Stomach (tissue), 4 donors: Measurements from ENCODE around the gene CYP26A1.

ENCODE experiments used
- EP300 ChIP-seq: sonication (generic); formaldehyde crosslinking; IDR thresholded peaks from one replicate; pipeline ENCODE4 v1.6.1; 2017; ENCODE audit warnings: antibody characterized with exemption
- POLR2A ChIP-seq, 4 donors: fragments of 450-650 bp; IDR thresholded peaks; one replicate each; pipeline ENCODE4 v1.6.1; 2016; ENCODE audit warnings: antibody characterized with exemption in 4 of 4, control low read depth in 2 of 4, mild to moderate bottlenecking in 1 of 4, moderate library complexity in 1 of 4
- POLR2AphosphoS5 ChIP-seq, 3 donors: sonication (generic); formaldehyde crosslinking; IDR thresholded peaks; one replicate each; pipeline ENCODE4 v1.6.1; 2016; ENCODE audit warnings: antibody characterized with exemption in 3 of 3
- TF ChIP-seq, protein P1 (sequence below), 7 experiments: fragments of 450-650 bp in 4 of 7; fragments of 200-600 bp in 3 of 7; sonication (generic) in 3 of 7; IDR thresholded peaks; one replicate each; pipeline ENCODE4 v1.5.1; 2016 to 2019; ENCODE audit warnings: antibody characterized with exemption in 7 of 7, control low read depth in 2 of 7, mild to moderate bottlenecking in 1 of 7

- TF ChIP-seq, protein P1, sequence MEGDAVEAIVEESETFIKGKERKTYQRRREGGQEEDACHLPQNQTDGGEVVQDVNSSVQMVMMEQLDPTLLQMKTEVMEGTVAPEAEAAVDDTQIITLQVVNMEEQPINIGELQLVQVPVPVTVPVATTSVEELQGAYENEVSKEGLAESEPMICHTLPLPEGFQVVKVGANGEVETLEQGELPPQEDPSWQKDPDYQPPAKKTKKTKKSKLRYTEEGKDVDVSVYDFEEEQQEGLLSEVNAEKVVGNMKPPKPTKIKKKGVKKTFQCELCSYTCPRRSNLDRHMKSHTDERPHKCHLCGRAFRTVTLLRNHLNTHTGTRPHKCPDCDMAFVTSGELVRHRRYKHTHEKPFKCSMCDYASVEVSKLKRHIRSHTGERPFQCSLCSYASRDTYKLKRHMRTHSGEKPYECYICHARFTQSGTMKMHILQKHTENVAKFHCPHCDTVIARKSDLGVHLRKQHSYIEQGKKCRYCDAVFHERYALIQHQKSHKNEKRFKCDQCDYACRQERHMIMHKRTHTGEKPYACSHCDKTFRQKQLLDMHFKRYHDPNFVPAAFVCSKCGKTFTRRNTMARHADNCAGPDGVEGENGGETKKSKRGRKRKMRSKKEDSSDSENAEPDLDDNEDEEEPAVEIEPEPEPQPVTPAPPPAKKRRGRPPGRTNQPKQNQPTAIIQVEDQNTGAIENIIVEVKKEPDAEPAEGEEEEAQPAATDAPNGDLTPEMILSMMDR (IDR thresholded peaks at IDR 0.05), result no peak
- TF ChIP-seq POLR2A (IDR thresholded peaks at IDR 0.05) (no peak), POLR2AphosphoS5 (IDR thresholded peaks at IDR 0.05) (no peak), EP300 (no peak)
Measured at GRCh38 chr10:93113042-93113441, 39.3 kb downstream of the CYP26A1 start.
